Measurements from ENCODE around the gene WHRN. TPM values are rescaled to one million over a fixed set of nuclear protein-coding genes. Genes with fewer than 3 reads are reported as not detected.

The WHRN gene
- total RNA-seq, 4 donors from 2014 or later: 8.1 to 12.6 (median 10.7) TPM

DNA sequence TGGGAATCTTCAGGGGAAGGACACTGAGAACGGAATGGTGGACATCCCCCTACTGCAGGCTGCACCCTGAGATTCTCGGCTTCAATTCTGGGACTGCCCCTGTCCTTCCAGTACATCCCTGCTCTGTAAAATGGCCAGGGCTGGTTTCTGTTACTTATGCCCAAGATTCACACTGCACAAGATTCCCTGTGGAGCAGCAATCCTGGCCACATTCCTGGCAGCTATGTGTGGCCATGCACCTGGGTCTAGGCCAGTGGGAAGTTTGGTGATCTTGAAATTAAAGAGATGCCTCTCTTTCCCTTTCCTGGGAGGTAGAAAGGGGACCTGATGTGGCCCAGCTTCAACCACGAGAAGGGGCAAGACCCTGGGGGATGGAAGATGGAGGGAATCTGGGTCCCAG, 27.6 kb downstream of the WHRN start:
- intact Hi-C loops (cut with DNase I): no loop called here
- 79% methylated on average over 3 of the region's 3 CpGs for WGBS
- Histone ChIP-seq H3K4me3 (no peak overlapping the region), H3K27ac (replicated peaks in 1 of 4) (no peak overlapping the region), H3K9me3 (no peaks in the 10 kb centered on the region), H3K4me1 (peaks cover 0 to 6% (median 5%) of the 10 kb centered on the region in 4 donors), H3K36me3 (peaks cover 0 to 27% (median 7%) of the 10 kb centered on the region in 4 donors), H3K27me3 (no peaks in the 10 kb centered on the region)
- DNase-seq (ENCODE audit: extremely low spot score): no peak
- no peak for TF ChIP-seq POLR2AphosphoS5 (IDR thresholded peaks at IDR 0.05)
- no peak for TF ChIP-seq CTCF (IDR thresholded peaks at IDR 0.05)
- TF ChIP-seq POLR2A (IDR thresholded peaks at IDR 0.05; ENCODE audit: low read depth): no peak
- no peak for TF ChIP-seq EP300 (IDR thresholded peaks at IDR 0.05)

- no peak for TF ChIP-seq POLR2A (IDR thresholded peaks at IDR 0.05; ENCODE audit: low read depth)
- TF ChIP-seq POLR2AphosphoS5 (IDR thresholded peaks at IDR 0.05): no peak
- no peak for TF ChIP-seq CTCF (IDR thresholded peaks at IDR 0.05)
- TF ChIP-seq EP300 (IDR thresholded peaks at IDR 0.05): no peak
- 81% methylated on average over 9 of the region's 9 CpGs for WGBS
- Histone ChIP-seq H3K27ac (replicated peaks in 1 of 4) (no peak overlapping the region), H3K27me3 (no peaks in the 10 kb centered on the region), H3K4me3 (no peak overlapping the region), H3K9me3 (no peaks in the 10 kb centered on the region), H3K4me1 (no peaks in the 10 kb centered on the region), H3K36me3 (peaks cover 0 to 27% (median 7%) of the 10 kb centered on the region in 4 donors)
- DNase-seq (ENCODE audit: extremely low spot score): no peak
- intact Hi-C loops (cut with DNase I): no loop called here
Observed at GRCh38 chr9:114476891-114477469, 28.3 kb downstream of the WHRN start.

- H3K36me3 ChIP-seq: peaks cover 0 to 27% (median 7%) of the 10 kb centered on the region in 4 donors
- no peaks in the 10 kb centered on the region for H3K9me3 ChIP-seq
- no peak overlapping the region for H3K27ac ChIP-seq (replicated peaks in 1 of 4)
- H3K4me1 ChIP-seq: no peaks in the 10 kb centered on the region
- TF ChIP-seq POLR2AphosphoS5 (IDR thresholded peaks at IDR 0.05) (no peak), CTCF (IDR thresholded peaks at IDR 0.05) (no peak), EP300 (IDR thresholded peaks at IDR 0.05) (no peak)
- intact Hi-C loops (cut with DNase I): no loop called here
- H3K27me3 ChIP-seq: no peaks in the 10 kb centered on the region
- 70% methylated on average over 8 of the region's 8 CpGs for WGBS
- DNase-seq (ENCODE audit: extremely low spot score): no peak
- H3K4me3 ChIP-seq: no peak overlapping the region
Observed at GRCh38 chr9:114475412-114476135, 29.7 kb downstream of the WHRN start.

GRCh38 chr9:114474425-114474824, 30.8 kb downstream of the WHRN start:
- no peak for TF ChIP-seq CTCF (IDR thresholded peaks at IDR 0.05)
- WGBS: 91% methylated on average over 1 of the region's 1 CpG
- no peaks in the 10 kb centered on the region for H3K27me3 ChIP-seq
- H3K4me3 ChIP-seq: no peak overlapping the region
- no peaks in the 10 kb centered on the region for H3K4me1 ChIP-seq
- no peak overlapping the region for H3K27ac ChIP-seq (replicated peaks in 1 of 4)
- no peak for DNase-seq (ENCODE audit: extremely low spot score)
- intact Hi-C loops (cut with DNase I): no loop called here
- H3K36me3 ChIP-seq: peaks cover 0 to 32% (median 8%) of the 10 kb centered on the region in 4 donors
- H3K9me3 ChIP-seq: peaks cover 0 to 8% (median 0%) of the 10 kb centered on the region in 4 donors
